Stomach (tissue), 4 donors: ENCODE measurements around the gene MYT1.

Experiments used
- CTCF ChIP-seq, 7 experiments: fragments of 450-650 bp in 4 of 7; fragments of 200-600 bp in 3 of 7; sonication (generic) in 3 of 7; IDR thresholded peaks; one replicate each; pipeline ENCODE4 v1.5.1; 2016 to 2019; ENCODE audit warnings: antibody characterized with exemption in 7 of 7, control low read depth in 2 of 7, mild to moderate bottlenecking in 1 of 7
- POLR2AphosphoS5 ChIP-seq, 3 donors: sonication (generic); formaldehyde crosslinking; IDR thresholded peaks; one replicate each; pipeline ENCODE4 v1.6.1; 2016; ENCODE audit warnings: antibody characterized with exemption in 3 of 3

GRCh38 chr20:64232794-64233193, 68.5 kb downstream of the MYT1 start:
- TF ChIP-seq CTCF (IDR thresholded peaks at IDR 0.05) (no peak), POLR2AphosphoS5 (IDR thresholded peaks at IDR 0.05) (no peak)
